GM21737 (cell line): ENCODE data around the gene CYP3A4.
"Not testable (repeated sequence)": the region's sequence is repeated elsewhere in the genome, so short reads cannot be mapped to it uniquely, and the experiment has no call there.

ENCODE experiments used
- ATAC-seq: cut with Tn5 transposase; IDR thresholded peaks from one replicate; pipeline ENCODE4 v1.9.1; 2021; ENCODE audit warnings: mild to moderate bottlenecking, moderate library complexity; ENCODE audit not compliant: unreplicated experiment

Gene CYP3A4

GRCh38 chr7:99729486-99730237, 54.3 kb downstream of the CYP3A4 start:
- ATAC-seq: no peak

- ATAC-seq: no peak
Measured at GRCh38 chr7:99728615-99729014, 55.4 kb downstream of the CYP3A4 start.

GRCh38 chr7:99723201-99723600, 60.8 kb downstream of the CYP3A4 start:
- not testable (repeated sequence) for ATAC-seq

GRCh38 chr7:99720800-99721595, 63.0 kb downstream of the CYP3A4 start:
- no peak for ATAC-seq

- no peak for ATAC-seq
Measured at GRCh38 chr7:99719996-99720769, 63.8 kb downstream of the CYP3A4 start.

GRCh38 chr7:99713995-99714570, 69.9 kb downstream of the CYP3A4 start:
- no peak for ATAC-seq

- ATAC-seq: no peak
Measured at GRCh38 chr7:99709838-99710578, 74.0 kb downstream of the CYP3A4 start.

GRCh38 chr7:99709260-99709659, 74.7 kb downstream of the CYP3A4 start:
- no peak for ATAC-seq

- ATAC-seq: no peak
Measured at GRCh38 chr7:99707096-99707495, 76.9 kb downstream of the CYP3A4 start.
